K562 (cell line): ENCODE results near the gene NEDD4L. TPM values are rescaled to one million over a fixed set of nuclear protein-coding genes. Genes with fewer than 3 reads are reported as not detected.

ENCODE experiments used
- ATAC-seq: fragments of 200-7000 bp; cut with Tn5 transposase; 3 replicates; pipeline ENCODE4 v1.9.1; 2020; ENCODE audit warnings: moderate library complexity
- BruUV-seq: library from RNA; stranded (reverse); fragments of 400-500 nt; replicated peaks from 2 replicates; lab custom pipeline; 2021; lab: Mats Ljungman, UMichigan
- CTCF ChIA-PET: fragments of 300-600 bp; formaldehyde crosslinking; extraction: SDS; loops from one replicate; lab custom pipeline; 2021; ENCODE audit warnings: low intra/inter-chr PET ratio; lab: Yijun Ruan, JAX
- POLR2A ChIA-PET: fragments of 300-600, 350-650 bp; sonication (Branson Sonifier 250); formaldehyde crosslinking; extraction: SDS; loops from one replicate; lab custom pipeline; 2021; ENCODE audit warnings: antibody characterized with exemption, inconsistent platforms; lab: Yijun Ruan, JAX
- DNase-seq, 4 experiments: peaks; one replicate each; pipeline versions ENCODE4 v3.0.0 to v3.0.0-alpha.2; 2011 to 2018; ENCODE audit warnings: low spot score in 3 of 4, mixed read lengths in 3 of 4; ENCODE audit errors: extremely low read depth in 1 of 4
- FAIRE-seq: peaks from 2 replicates; lab custom pipeline; 2011; peaks lifted over from hg19 to GRCh38; lab: Jason Lieb, UNC
- H2AFZ ChIP-seq: 2 replicates; pipeline ENCODE4 v1.6.0; 2011; ENCODE audit warnings: low read depth, low read length, control low read depth, inconsistent platforms
- H3K27ac ChIP-seq: fragments of 200-600 bp; 3 replicates; pipeline ENCODE4 v1.8.0; 2011; ENCODE audit warnings: low read depth, mild to moderate bottlenecking, control low read depth, inconsistent platforms, low read length, moderate library complexity, mixed read lengths; ENCODE audit errors: extremely low read depth
- H3K27me3 ChIP-seq, 2 experiments: fragments of 300-600 bp in 1 of 2; 2 replicates in 1 of 2; 3 replicates in 1 of 2; pipeline versions ENCODE4 v1.6.0 to v1.8.0; 2011; ENCODE audit warnings: inconsistent platforms in 2 of 2, low read length in 2 of 2, mild to moderate bottlenecking in 1 of 2, mixed read lengths in 1 of 2, moderate library complexity in 1 of 2; ENCODE audit not compliant: control insufficient read depth in 2 of 2, insufficient read depth in 2 of 2
- H3K36me3 ChIP-seq: fragments of 300-600 bp; 3 replicates; pipeline ENCODE4 v1.8.0; 2011; ENCODE audit warnings: mild to moderate bottlenecking, low read length, inconsistent platforms; ENCODE audit not compliant: control insufficient read depth, insufficient read depth
- H3K4me1 ChIP-seq, 2 experiments: fragments of 200-600 bp in 1 of 2; replicated peaks in 1 of 2; 2 replicates in 1 of 2; 3 replicates in 1 of 2; pipeline versions ENCODE4 v1.5.1 to v1.8.0; 2011; ENCODE audit warnings: inconsistent platforms in 2 of 2, low read length in 2 of 2, mild to moderate bottlenecking in 1 of 2, mixed read lengths in 1 of 2, moderate library complexity in 1 of 2; ENCODE audit not compliant: control insufficient read depth in 2 of 2, insufficient read depth in 2 of 2
- H3K4me2 ChIP-seq: 2 replicates; pipeline ENCODE4 v1.6.1; 2011; ENCODE audit warnings: low read length, control low read depth, inconsistent platforms, mixed read lengths; ENCODE audit not compliant: insufficient read depth
- H3K4me3 ChIP-seq: fragments of 200-600 bp; sonication (generic), shearing (Covaris generic); 2 replicates; pipeline ENCODE4 v1.5.1; 2016; ENCODE audit warnings: control low read depth, inconsistent platforms
- H3K79me2 ChIP-seq: fragments of 200-600 bp; 3 replicates; pipeline ENCODE4 v1.8.0; 2011; ENCODE audit warnings: low read length, inconsistent platforms; ENCODE audit not compliant: control insufficient read depth, insufficient read depth
- H3K9ac ChIP-seq, 2 experiments: 2 replicates each; pipeline versions ENCODE4 v1.6.0 to v1.6.1; 2011; ENCODE audit warnings: low read depth in 2 of 2, low read length in 2 of 2, control low read depth in 1 of 2, inconsistent platforms in 1 of 2, mild to moderate bottlenecking in 1 of 2, mixed read lengths in 1 of 2; ENCODE audit not compliant: insufficient read depth in 1 of 2
- H3K9me1 ChIP-seq: one replicate; pipeline ENCODE4 v1.6.0; 2011; ENCODE audit warnings: inconsistent platforms, mild to moderate bottlenecking, low read length, moderate library complexity; ENCODE audit not compliant: control insufficient read depth, insufficient read depth
- H3K9me3 ChIP-seq: replicated peaks from 2 replicates; pipeline ENCODE4 v1.5.1; 2011; ENCODE audit warnings: low read depth, low read length, inconsistent platforms; ENCODE audit not compliant: control insufficient read depth, insufficient read depth
- H4K20me1 ChIP-seq: replicated peaks from 2 replicates; pipeline ENCODE4 v1.6.1; 2011; ENCODE audit warnings: low read length, inconsistent platforms, mixed read lengths; ENCODE audit not compliant: control insufficient read depth, insufficient read depth
- RBFOX2 ChIP-seq: fragments of 200-400 bp; formaldehyde crosslinking; IDR thresholded peaks from 2 replicates; pipeline ENCODE4 v1.6.1; 2017; ENCODE audit warnings: low read depth, mild to moderate bottlenecking, low read length, moderate library complexity
- ZNF584 ChIP-seq: fragments of 200-800 bp; sonication (Bioruptor generic); IDR thresholded peaks from 2 replicates; pipeline ENCODE4 v1.6.1; 2016; ENCODE audit warnings: low read depth, mild to moderate bottlenecking, missing genetic modification characterization, missing compliant biosample characterization
- WGBS: fragments of 100-300 bp; shearing (Covaris generic); methylation state at CpG from one replicate; pipeline ENCODE4 v1.1.6; 2016; ENCODE audit warnings: low coverage, mixed read lengths; ENCODE audit not compliant: insufficient coverage; ENCODE audit errors: missing lambda C conversion rate; 5-methylcytosine and 5-hydroxymethylcytosine counted together
- in situ Hi-C: fragments of 300-500 bp; cut with MboI; formaldehyde crosslinking; loops from 4 replicates; pipeline ENCODE4 v1.15.0; 2018; ENCODE audit warnings: inconsistent platforms, mixed read lengths
- intact Hi-C: fragments of 100-400 bp; cut with micrococcal nuclease; formaldehyde crosslinking; loops from 2 replicates; pipeline ENCODE4 v1.14.2; 2022
- polyA plus RNA-seq, 8 experiments: library from polyadenylated mRNA; depleted of rRNA in 4 of 8; stranded (reverse) in 5 of 8; unstranded in 3 of 8; fragments of >200 nt; fragmentation: Nextera tagmentation in 2 of 8; fragmentation: Illumina TruSeq in 1 of 8; extraction: Ambion mirVana in 2 of 8; extraction: Trizol in 1 of 8; gene quantifications; 2 replicates each; pipeline versions ENCODE4 v1.2.1 to v1.2.3, GENCODE V29; 2011 to 2014; ENCODE audit warnings: inconsistent platforms in 1 of 8, missing spikeins in 1 of 8
- total RNA-seq, 7 experiments: library from RNA; depleted of rRNA in 6 of 7; stranded (reverse); fragments of >200 nt in 6 of 7; fragmentation: Illumina TruSeq in 2 of 7; extraction: Trizol in 2 of 7; gene quantifications; 2 replicates each; pipeline versions ENCODE4 v1.2.1 to v1.2.3, GENCODE V29; 2011 to 2021; ENCODE audit warnings: low replicate concordance in 1 of 7
- TF ChIP-seq, protein P1 (sequence below): IDR thresholded peaks from 2 replicates; pipeline ENCODE4 v1.6.1; 2016; ENCODE audit warnings: missing genetic modification characterization, missing compliant biosample characterization
- TF ChIP-seq, protein P2 (sequence below): fragments of 250-450 bp; sonication (Bioruptor Pico); IDR thresholded peaks from 2 replicates; pipeline ENCODE4 v1.4.0; 2020; ENCODE audit warnings: mild to moderate bottlenecking, moderate library complexity, borderline replicate concordance
- TF ChIP-seq, protein P3 (sequence below): fragments of 450-650 bp; IDR thresholded peaks from 2 replicates; pipeline ENCODE4 v1.6.1; 2016; ENCODE audit warnings: low read depth

Gene NEDD4L
- total and polyA plus RNA-seq, 9 of the 15 experiments (the other 6 are each of a cell fraction or from before 2014, with no cell fraction given), result 8.1 to 33.4 (median 19.9) TPM

DNA sequence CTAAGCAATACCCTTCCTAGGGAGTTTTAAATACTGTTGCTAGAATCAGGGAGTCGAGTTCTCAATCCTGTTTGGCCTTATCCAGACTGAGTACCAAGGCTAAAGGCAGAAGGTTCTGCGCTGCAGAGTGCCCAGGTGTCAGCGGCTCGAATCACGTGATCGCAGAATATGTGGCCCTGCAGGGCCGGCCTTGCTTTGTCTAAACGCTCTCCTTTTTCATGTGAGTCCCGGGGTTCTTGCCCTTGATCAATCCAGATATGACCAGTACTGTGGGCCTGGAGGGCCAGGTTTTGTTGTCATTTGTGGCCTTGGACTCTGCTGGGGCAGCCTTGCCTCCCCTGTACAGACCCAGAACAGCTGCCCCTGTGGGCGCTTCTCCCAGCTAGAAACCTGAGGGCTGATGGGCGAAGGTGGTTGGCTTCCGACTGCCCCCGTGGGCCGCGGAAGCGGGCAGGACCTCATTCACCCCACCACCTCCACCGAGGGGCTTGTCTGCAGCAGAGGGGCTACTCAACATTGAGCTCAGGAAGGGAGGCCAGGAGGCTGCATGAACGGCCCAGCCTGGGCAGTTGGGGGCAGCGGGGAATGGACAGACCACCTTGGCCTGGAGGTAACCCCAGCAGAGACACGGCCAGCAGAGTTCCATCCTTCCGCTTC lies 359.9 kb downstream of the NEDD4L start (continued):
- TF ChIP-seq, protein P1, sequence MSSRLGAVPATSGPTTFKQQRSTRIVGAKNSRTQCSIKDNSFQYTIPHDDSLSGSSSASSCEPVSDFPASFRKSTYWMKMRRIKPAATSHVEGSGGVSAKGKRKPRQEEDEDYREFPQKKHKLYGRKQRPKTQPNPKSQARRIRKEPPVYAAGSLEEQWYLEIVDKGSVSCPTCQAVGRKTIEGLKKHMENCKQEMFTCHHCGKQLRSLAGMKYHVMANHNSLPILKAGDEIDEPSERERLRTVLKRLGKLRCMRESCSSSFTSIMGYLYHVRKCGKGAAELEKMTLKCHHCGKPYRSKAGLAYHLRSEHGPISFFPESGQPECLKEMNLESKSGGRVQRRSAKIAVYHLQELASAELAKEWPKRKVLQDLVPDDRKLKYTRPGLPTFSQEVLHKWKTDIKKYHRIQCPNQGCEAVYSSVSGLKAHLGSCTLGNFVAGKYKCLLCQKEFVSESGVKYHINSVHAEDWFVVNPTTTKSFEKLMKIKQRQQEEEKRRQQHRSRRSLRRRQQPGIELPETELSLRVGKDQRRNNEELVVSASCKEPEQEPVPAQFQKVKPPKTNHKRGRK (tag), result no peak

DNA sequence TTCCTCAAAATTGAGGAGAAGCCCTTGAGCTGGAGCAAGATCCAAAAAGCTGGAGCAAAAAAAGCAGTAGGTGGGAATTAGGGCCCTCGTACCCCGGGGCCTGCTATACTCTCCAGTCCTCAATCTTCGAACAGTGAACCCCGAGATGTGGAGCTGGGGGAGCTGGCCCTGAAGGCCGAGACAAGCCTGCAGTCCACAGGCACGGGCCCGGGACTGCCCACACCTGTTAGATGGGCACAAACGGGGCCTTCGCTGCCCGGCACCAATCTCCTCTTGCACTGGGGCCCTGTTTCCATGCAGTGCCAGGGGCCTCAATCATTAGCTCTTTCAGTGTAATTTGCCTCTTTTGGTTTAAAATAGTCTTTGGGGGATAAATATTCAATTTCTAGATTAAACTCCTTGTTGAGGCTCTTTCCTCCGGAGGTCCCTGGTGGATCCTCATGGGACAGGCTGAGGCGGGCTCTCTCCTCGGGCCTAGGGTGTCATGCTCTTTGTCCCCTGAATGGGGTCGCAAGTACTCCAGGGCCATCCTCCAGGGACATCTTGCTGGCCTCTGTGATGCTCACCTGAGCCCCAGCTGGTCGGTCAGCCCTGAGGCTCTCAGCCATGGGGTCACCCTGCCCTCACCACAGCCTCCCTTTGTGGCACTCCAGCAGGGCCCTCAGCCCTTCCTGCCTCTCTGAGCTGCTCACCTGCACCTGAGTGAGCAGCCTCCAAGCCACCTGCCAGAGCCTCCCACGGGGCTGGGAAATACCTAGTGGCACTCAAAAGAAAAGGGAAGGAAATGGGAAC lies 361.3 kb downstream of the NEDD4L start:
- Histone ChIP-seq H2AFZ (no peak overlapping the region), H3K9ac (no peak overlapping the region; a peak in 1 of 4 replicates), H3K9me3 (no peaks in the 10 kb centered on the region), H3K4me3 (no peak overlapping the region), H3K27me3 (peaks cover 10 to 30% of the 10 kb centered on the region in 2 experiments; a peak in 4 of 5 replicates), H3K79me2 (no peaks in the 10 kb centered on the region), H3K36me3 (no peaks in the 10 kb centered on the region), H3K27ac (no peak overlapping the region), H3K9me1 (no peaks in the 10 kb centered on the region), H4K20me1 (no peaks in the 10 kb centered on the region), H3K4me2 (no peak overlapping the region), H3K4me1 (no peaks in the 10 kb centered on the region)
- FAIRE-seq (no peak), DNase-seq (no peak), ATAC-seq (no peak)
- in situ Hi-C loops, result no loop called here
- ChIA-PET CTCF (no interaction called here), POLR2A (no interaction called here)
- BruUV-seq, result no TSS peak
- WGBS, result 3% methylated on average over 14 of the region's 16 CpGs
- intact Hi-C loops, result no loop called here
- TF ChIP-seq, protein P2, sequence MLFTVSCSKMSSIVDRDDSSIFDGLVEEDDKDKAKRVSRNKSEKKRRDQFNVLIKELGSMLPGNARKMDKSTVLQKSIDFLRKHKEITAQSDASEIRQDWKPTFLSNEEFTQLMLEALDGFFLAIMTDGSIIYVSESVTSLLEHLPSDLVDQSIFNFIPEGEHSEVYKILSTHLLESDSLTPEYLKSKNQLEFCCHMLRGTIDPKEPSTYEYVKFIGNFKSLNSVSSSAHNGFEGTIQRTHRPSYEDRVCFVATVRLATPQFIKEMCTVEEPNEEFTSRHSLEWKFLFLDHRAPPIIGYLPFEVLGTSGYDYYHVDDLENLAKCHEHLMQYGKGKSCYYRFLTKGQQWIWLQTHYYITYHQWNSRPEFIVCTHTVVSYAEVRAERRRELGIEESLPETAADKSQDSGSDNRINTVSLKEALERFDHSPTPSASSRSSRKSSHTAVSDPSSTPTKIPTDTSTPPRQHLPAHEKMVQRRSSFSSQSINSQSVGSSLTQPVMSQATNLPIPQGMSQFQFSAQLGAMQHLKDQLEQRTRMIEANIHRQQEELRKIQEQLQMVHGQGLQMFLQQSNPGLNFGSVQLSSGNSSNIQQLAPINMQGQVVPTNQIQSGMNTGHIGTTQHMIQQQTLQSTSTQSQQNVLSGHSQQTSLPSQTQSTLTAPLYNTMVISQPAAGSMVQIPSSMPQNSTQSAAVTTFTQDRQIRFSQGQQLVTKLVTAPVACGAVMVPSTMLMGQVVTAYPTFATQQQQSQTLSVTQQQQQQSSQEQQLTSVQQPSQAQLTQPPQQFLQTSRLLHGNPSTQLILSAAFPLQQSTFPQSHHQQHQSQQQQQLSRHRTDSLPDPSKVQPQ (CRISPR knock-in tag), result no peak
- no peak for TF ChIP-seq ZNF584
- TF ChIP-seq, protein P3, sequence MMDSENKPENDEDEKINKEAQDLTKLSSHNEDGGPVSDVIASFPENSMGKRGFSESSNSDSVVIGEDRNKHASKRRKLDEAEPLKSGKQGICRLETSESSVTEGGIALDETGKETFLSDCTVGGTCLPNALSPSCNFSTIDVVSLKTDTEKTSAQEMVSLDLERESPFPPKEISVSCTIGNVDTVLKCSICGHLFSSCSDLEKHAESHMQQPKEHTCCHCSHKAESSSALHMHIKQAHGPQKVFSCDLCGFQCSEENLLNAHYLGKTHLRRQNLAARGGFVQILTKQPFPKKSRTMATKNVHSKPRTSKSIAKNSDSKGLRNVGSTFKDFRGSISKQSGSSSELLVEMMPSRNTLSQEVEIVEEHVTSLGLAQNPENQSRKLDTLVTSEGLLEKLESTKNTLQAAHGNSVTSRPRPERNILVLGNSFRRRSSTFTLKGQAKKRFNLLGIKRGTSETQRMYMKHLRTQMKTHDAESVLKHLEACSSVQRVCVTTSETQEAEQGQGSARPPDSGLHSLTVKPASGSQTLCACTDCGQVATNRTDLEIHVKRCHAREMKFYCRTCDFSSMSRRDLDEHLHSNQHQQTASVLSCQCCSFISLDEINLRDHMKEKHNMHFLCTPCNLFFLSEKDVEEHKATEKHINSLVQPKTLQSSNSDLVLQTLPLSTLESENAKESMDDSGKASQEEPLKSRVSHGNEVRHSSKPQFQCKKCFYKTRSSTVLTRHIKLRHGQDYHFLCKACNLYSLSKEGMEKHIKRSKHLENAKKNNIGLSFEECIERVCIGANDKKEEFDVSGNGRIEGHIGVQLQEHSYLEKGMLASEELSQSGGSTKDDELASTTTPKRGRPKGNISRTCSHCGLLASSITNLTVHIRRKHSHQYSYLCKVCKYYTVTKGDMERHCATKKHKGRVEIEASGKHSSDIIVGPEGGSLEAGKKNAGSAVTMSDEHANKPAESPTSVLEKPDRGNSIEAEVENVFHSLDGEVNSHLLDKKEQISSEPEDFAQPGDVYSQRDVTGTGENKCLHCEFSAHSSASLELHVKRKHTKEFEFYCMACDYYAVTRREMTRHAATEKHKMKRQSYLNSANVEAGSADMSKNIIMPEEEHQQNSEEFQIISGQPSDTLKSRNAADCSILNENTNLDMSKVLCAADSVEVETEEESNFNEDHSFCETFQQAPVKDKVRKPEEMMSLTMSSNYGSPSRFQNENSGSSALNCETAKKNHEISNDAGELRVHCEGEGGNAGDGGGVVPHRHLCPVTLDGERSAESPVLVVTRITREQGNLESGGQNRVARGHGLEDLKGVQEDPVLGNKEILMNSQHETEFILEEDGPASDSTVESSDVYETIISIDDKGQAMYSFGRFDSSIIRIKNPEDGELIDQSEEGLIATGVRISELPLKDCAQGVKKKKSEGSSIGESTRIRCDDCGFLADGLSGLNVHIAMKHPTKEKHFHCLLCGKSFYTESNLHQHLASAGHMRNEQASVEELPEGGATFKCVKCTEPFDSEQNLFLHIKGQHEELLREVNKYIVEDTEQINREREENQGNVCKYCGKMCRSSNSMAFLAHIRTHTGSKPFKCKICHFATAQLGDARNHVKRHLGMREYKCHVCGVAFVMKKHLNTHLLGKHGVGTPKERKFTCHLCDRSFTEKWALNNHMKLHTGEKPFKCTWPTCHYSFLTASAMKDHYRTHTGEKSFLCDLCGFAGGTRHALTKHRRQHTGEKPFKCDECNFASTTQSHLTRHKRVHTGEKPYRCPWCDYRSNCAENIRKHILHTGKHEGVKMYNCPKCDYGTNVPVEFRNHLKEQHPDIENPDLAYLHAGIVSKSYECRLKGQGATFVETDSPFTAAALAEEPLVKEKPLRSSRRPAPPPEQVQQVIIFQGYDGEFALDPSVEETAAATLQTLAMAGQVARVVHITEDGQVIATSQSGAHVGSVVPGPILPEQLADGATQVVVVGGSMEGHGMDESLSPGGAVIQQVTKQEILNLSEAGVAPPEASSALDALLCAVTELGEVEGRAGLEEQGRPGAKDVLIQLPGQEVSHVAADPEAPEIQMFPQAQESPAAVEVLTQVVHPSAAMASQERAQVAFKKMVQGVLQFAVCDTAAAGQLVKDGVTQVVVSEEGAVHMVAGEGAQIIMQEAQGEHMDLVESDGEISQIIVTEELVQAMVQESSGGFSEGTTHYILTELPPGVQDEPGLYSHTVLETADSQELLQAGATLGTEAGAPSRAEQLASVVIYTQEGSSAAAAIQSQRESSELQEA, result no peak
- TF ChIP-seq RBFOX2, result no peak
